GM12892 (cell line): ENCODE results near the gene CEBPE.

Experiments
- POLR2A ChIP-seq: IDR thresholded peaks from 2 replicates; pipeline ENCODE4 v1.6.1; 2011; ENCODE audit warnings: low read depth, low read length, control low read depth
- POLR2AphosphoS5 ChIP-seq: IDR thresholded peaks from 2 replicates; pipeline ENCODE4 v1.6.1; 2011; ENCODE audit warnings: low read depth, low read length, control low read depth
- TAF1 ChIP-seq: IDR thresholded peaks from 2 replicates; pipeline ENCODE4 v1.6.1; 2011; ENCODE audit warnings: low read depth, mild to moderate bottlenecking, control low read depth, low read length, borderline replicate concordance

DNA sequence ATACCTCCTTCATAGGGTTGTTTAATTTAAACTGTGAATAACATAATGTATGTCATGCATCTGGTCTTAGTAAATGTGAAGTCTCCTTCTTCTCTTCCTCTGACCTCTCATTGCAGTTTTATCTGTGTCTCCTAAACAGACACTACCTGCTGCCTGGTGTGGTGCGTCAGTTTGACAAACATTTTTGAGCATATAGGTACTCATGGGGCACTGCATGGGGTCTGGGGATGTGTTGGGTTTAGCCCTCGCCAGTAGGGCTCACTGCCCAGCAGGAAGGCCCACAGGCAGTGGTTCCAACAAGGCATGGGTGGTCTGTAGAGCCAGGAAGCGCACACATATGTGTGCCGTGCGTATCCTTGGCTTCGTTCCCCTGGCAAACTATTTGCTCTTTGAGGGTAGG lies 3.0 kb upstream of the CEBPE start:
- TF ChIP-seq POLR2A (no peak), POLR2AphosphoS5 (no peak), TAF1 (no peak)
